Activated T-cell treated with anti-CD3 and anti-CD28 coated beads, Interleukin-2, amount 50 U/mL, for 1 hour (primary cell): Measurements from ENCODE around the gene RAD21L1.
"Not testable (repeated sequence)": the region's sequence is repeated elsewhere in the genome, so short reads cannot be mapped to it uniquely, and the experiment has no call there.

Experiments
- DNase-seq: peaks from one replicate; pipeline ENCODE4 v3.0.0-alpha.2; 2020

The RAD21L1 gene

GRCh38 chr20:1232286-1233111 is 6.7 kb downstream of the RAD21L1 start:
- no peak for DNase-seq

- no peak for DNase-seq
These were observed 14.7 kb downstream of the RAD21L1 start for GRCh38 chr20:1240549-1240948.

- DNase-seq, result no peak
These were observed 15.6 kb downstream of the RAD21L1 start for GRCh38 chr20:1241456-1241855.

- no peak for DNase-seq
These were observed 16.3 kb downstream of the RAD21L1 start for GRCh38 chr20:1242099-1242498.

GRCh38 chr20:1242530-1242929 is 16.7 kb downstream of the RAD21L1 start:
- DNase-seq, result no peak

- DNase-seq, result no peak
These were observed 19.7 kb downstream of the RAD21L1 start for GRCh38 chr20:1245578-1245977.

GRCh38 chr20:1247689-1248088 is 21.8 kb downstream of the RAD21L1 start:
- no peak for DNase-seq

GRCh38 chr20:1250282-1250681 is 24.4 kb downstream of the RAD21L1 start:
- DNase-seq, result not testable (repeated sequence)

GRCh38 chr20:1252416-1252815 is 26.6 kb downstream of the RAD21L1 start:
- no peak for DNase-seq

- no peak for DNase-seq
These were observed 28.4 kb downstream of the RAD21L1 start for GRCh38 chr20:1254254-1254653.

GRCh38 chr20:1255675-1256074 is 29.8 kb downstream of the RAD21L1 start:
- no peak for DNase-seq

GRCh38 chr20:1263853-1264252 is 38.0 kb downstream of the RAD21L1 start:
- DNase-seq, result no peak

GRCh38 chr20:1264727-1265126 is 38.9 kb downstream of the RAD21L1 start:
- no peak for DNase-seq

- DNase-seq, result no peak
These were observed 39.5 kb downstream of the RAD21L1 start for GRCh38 chr20:1265226-1265915.

- no peak for DNase-seq
These were observed 40.0 kb downstream of the RAD21L1 start for GRCh38 chr20:1265916-1266166.

GRCh38 chr20:1266167-1266973 is 40.5 kb downstream of the RAD21L1 start, which contains the start of gene SNPH:
Gene SNPH (plus strand): TSS chr20:1266294. CDS start chr20:1296240, 29,946 bp downstream.
- DNase-seq, result peak; percentile 73

- DNase-seq, result no peak
These were observed 41.3 kb downstream of the RAD21L1 start for GRCh38 chr20:1267161-1267560.

- DNase-seq, result no peak
These were observed 42.0 kb downstream of the RAD21L1 start for GRCh38 chr20:1267809-1268374.

GRCh38 chr20:1269235-1269634 is 43.4 kb downstream of the RAD21L1 start:
- DNase-seq, result no peak

- DNase-seq, result no peak
These were observed 44.0 kb downstream of the RAD21L1 start for GRCh38 chr20:1269850-1270249.

GRCh38 chr20:1272368-1273100 is 46.7 kb downstream of the RAD21L1 start:
- no peak for DNase-seq

GRCh38 chr20:1273366-1273765 is 47.5 kb downstream of the RAD21L1 start:
- no peak for DNase-seq
